IMR-90 (cell line): ENCODE data around the gene MICAL3. TPM values are rescaled to one million over a fixed set of nuclear protein-coding genes. Genes with fewer than 3 reads are reported as not detected.
"Not testable (repeated sequence)": the region's sequence is repeated elsewhere in the genome, so short reads cannot be mapped to it uniquely, and the experiment has no call there.

Experiments
- ATAC-seq: fragments of 200-7000 bp; cut with Tn5 transposase; 2 replicates; pipeline ENCODE4 v1.9.1; 2020; ENCODE audit warnings: low read depth, mild to moderate bottlenecking, moderate library complexity
- BruUV-seq: library from RNA; stranded (reverse); fragments of 400-500 nt; replicated peaks from 2 replicates; lab custom pipeline; 2021; lab: Mats Ljungman, UMichigan
- CTCF ChIA-PET: fragments of 300-600 bp; formaldehyde crosslinking; extraction: SDS; loops from one replicate; lab custom pipeline; 2021; ENCODE audit warnings: antibody characterized with exemption; lab: Yijun Ruan, JAX
- POLR2A ChIA-PET: fragments of 300-600 bp; sonication (Branson Sonifier 250); formaldehyde crosslinking; loops from one replicate; lab custom pipeline; 2022; ENCODE audit warnings: antibody characterized with exemption; ENCODE audit not compliant: unreplicated experiment; lab: Charles Lee
- DNase-seq: peaks from one replicate; pipeline ENCODE4 v3.0.0; 2013
- H2AFZ ChIP-seq: replicated peaks from 2 replicates; pipeline ENCODE3; 2013; ENCODE audit warnings: low read length, mild to moderate bottlenecking; ENCODE audit not compliant: poor library complexity
- H2AK5ac ChIP-seq: 2 replicates; pipeline ENCODE4 v1.6.1; 2013; ENCODE audit warnings: low read depth, low read length, inconsistent platforms
- H2AK9ac ChIP-seq: replicated peaks from 2 replicates; pipeline ENCODE3; 2013; ENCODE audit warnings: mild to moderate bottlenecking, low read depth, low read length, moderate library complexity; ENCODE audit not compliant: poor library complexity
- H2BK120ac ChIP-seq: 2 replicates; pipeline ENCODE4 v1.6.1; 2013; ENCODE audit warnings: low read depth, low read length, inconsistent platforms
- H2BK15ac ChIP-seq: 3 replicates; pipeline ENCODE4 v1.6.1; 2013; ENCODE audit warnings: low read depth, low read length, inconsistent platforms
- H2BK20ac ChIP-seq: 2 replicates; pipeline ENCODE4 v1.6.1; 2013; ENCODE audit warnings: low read depth, mild to moderate bottlenecking, inconsistent platforms, low read length, moderate library complexity
- H2BK5ac ChIP-seq: 2 replicates; pipeline ENCODE4 v1.6.1; 2013; ENCODE audit warnings: mild to moderate bottlenecking, low read depth, low read length, inconsistent platforms; ENCODE audit not compliant: poor library complexity, severe bottlenecking
- H3K14ac ChIP-seq: replicated peaks from 2 replicates; pipeline ENCODE4 v1.6.1; 2013; ENCODE audit warnings: low read depth, low read length, inconsistent platforms
- H3K18ac ChIP-seq: 2 replicates; pipeline ENCODE4 v1.6.1; 2013; ENCODE audit warnings: low read depth, low read length, control low read depth
- H3K23ac ChIP-seq: 2 replicates; pipeline ENCODE4 v1.6.1; 2013; ENCODE audit warnings: low read depth, low read length, inconsistent platforms
- H3K27ac ChIP-seq: 2 replicates; pipeline ENCODE4 v1.5.1; 2013; ENCODE audit warnings: mild to moderate bottlenecking, control low read depth, low read length; ENCODE audit not compliant: insufficient read depth
- H3K27me3 ChIP-seq: 2 replicates; pipeline ENCODE4 v1.6.1; 2013; ENCODE audit warnings: low read length; ENCODE audit not compliant: control insufficient read depth, insufficient read depth
- H3K36me3 ChIP-seq: 2 replicates; pipeline ENCODE4 v1.6.1; 2013; ENCODE audit warnings: low read length, mixed read lengths; ENCODE audit not compliant: control insufficient read depth, insufficient read depth
- H3K4ac ChIP-seq: 2 replicates; pipeline ENCODE4 v1.6.1; 2013; ENCODE audit warnings: low read depth, low read length, inconsistent platforms
- H3K4me1 ChIP-seq: 2 replicates; pipeline ENCODE4 v1.6.1; 2013; ENCODE audit warnings: low read length, mixed read lengths; ENCODE audit not compliant: control insufficient read depth, insufficient read depth
- H3K4me2 ChIP-seq: 2 replicates; pipeline ENCODE4 v1.6.1; 2013; ENCODE audit warnings: low read depth, mild to moderate bottlenecking, control low read depth, low read length, moderate library complexity
- H3K4me3 ChIP-seq: 2 replicates; pipeline ENCODE4 v1.5.1; 2013; ENCODE audit warnings: low read depth, mild to moderate bottlenecking, control low read depth, low read length, moderate library complexity; ENCODE audit not compliant: insufficient read depth
- H3K56ac ChIP-seq: 2 replicates; pipeline ENCODE4 v1.6.1; 2013; ENCODE audit warnings: low read length, inconsistent platforms; ENCODE audit not compliant: insufficient read depth; ENCODE audit errors: extremely low read depth
- H3K79me1 ChIP-seq, 2 experiments: 2 replicates each; pipeline ENCODE4 v1.6.1; 2013; ENCODE audit warnings: low read length in 2 of 2, inconsistent platforms in 1 of 2, low read depth in 1 of 2
- H3K9ac ChIP-seq: 2 replicates; pipeline ENCODE4 v1.6.1; 2013; ENCODE audit warnings: low read depth, low read length, control low read depth
- H3K9me1 ChIP-seq: 2 replicates; pipeline ENCODE4 v1.6.1; 2013; ENCODE audit warnings: low read length, inconsistent platforms; ENCODE audit not compliant: insufficient read depth
- H3K9me3 ChIP-seq: 2 replicates; pipeline ENCODE4 v1.6.1; 2013; ENCODE audit warnings: low read length; ENCODE audit not compliant: control insufficient read depth, insufficient read depth
- H4K20me1 ChIP-seq: 2 replicates; pipeline ENCODE4 v1.6.1; 2013; ENCODE audit warnings: low read length, inconsistent platforms; ENCODE audit not compliant: insufficient read depth
- H4K5ac ChIP-seq: 2 replicates; pipeline ENCODE4 v1.6.1; 2013; ENCODE audit warnings: mild to moderate bottlenecking, low read depth, low read length, control low read depth
- H4K8ac ChIP-seq, 2 experiments: 2 replicates each; pipeline ENCODE4 v1.6.1; 2013; ENCODE audit warnings: low read depth in 2 of 2, low read length in 2 of 2, control low read depth in 1 of 2, inconsistent platforms in 1 of 2
- H4K91ac ChIP-seq: 2 replicates; pipeline ENCODE4 v1.6.1; 2013; ENCODE audit warnings: low read depth, low read length, inconsistent platforms; ENCODE audit not compliant: insufficient read depth
- WGBS, 2 experiments: methylation state at CpG; one replicate each; pipeline versions ENCODE4 v1.1.5 to v1.1.7; 2013; ENCODE audit warnings: missing lambda C conversion rate in 2 of 2; ENCODE audit not compliant: insufficient read length in 1 of 2; ENCODE audit errors: extremely low coverage in 2 of 2; 5-methylcytosine and 5-hydroxymethylcytosine counted together
- dilution Hi-C: fragments of 300-500 bp; cut with HindIII; formaldehyde crosslinking; loops from one replicate; pipeline ENCODE4 v1.14.3; 2018; ENCODE audit warnings: low sequenced_read_pairs; ENCODE audit not compliant: unreplicated experiment
- in situ Hi-C: fragments of 300-500 bp; cut with MboI; formaldehyde crosslinking; loops from 3 replicates; pipeline ENCODE4 v1.14.3; 2019; ENCODE audit warnings: low sequenced_read_pairs, inconsistent platforms, mixed read lengths
- intact Hi-C: fragments of 100-400 bp; cut with micrococcal nuclease; formaldehyde crosslinking; loops from 2 replicates; pipeline ENCODE4 v1.10.0; 2022
- polyA plus RNA-seq, 3 experiments: library from polyadenylated mRNA; depleted of rRNA; stranded (reverse); fragments of >200 nt; gene quantifications; 2 replicates each; pipeline ENCODE4 v1.2.3, GENCODE V29; 2012; ENCODE audit warnings: low replicate concordance in 1 of 3
- total RNA-seq: library from RNA; depleted of rRNA; stranded (reverse); fragments of >200 nt; gene quantifications from 2 replicates; pipeline ENCODE4 v1.2.3, GENCODE V29; 2012

Gene MICAL3
- total and polyA plus RNA-seq, 2 of the 4 experiments (the other 2 are of a cell fraction) = 17.6 to 26.8 TPM

- H3K4me2 ChIP-seq, H4K5ac ChIP-seq, H2BK20ac ChIP-seq, H2BK15ac ChIP-seq, H3K18ac ChIP-seq, POLR2A ChIA-PET, H2BK5ac ChIP-seq, H3K56ac ChIP-seq, H3K27ac ChIP-seq, CTCF ChIA-PET, ATAC-seq, H2AFZ ChIP-seq, H3K23ac ChIP-seq, H2BK120ac ChIP-seq, H4K91ac ChIP-seq, H3K27me3 ChIP-seq, H2AK9ac ChIP-seq, H3K36me3 ChIP-seq, H3K4ac ChIP-seq, DNase-seq, H3K14ac ChIP-seq, H3K9ac ChIP-seq, H4K8ac ChIP-seq, H3K4me3 ChIP-seq, H2AK5ac ChIP-seq, H3K9me3 ChIP-seq, BruUV-seq, intact Hi-C loops, dilution Hi-C loops: not testable (repeated sequence)
- WGBS, 2 experiments = no CpG with 5 or more reads among the region's 2 CpGs
- peaks cover 33% of the 10 kb centered on the region for H4K20me1 ChIP-seq
- H3K79me1 ChIP-seq = peaks cover 30 to 70% of the 10 kb centered on the region in 2 experiments
- peaks cover 18% of the 10 kb centered on the region for H3K4me1 ChIP-seq
- H3K9me1 ChIP-seq = peaks cover 21% of the 10 kb centered on the region
- in situ Hi-C loops = loop anchor here (5.0 kb wide), 1 partner anchor 74 kb away; no protein-coding TSS in a partner anchor
These were observed 31.4 kb downstream of the MICAL3 start for GRCh38 chr22:17992976-17993375.

DNA sequence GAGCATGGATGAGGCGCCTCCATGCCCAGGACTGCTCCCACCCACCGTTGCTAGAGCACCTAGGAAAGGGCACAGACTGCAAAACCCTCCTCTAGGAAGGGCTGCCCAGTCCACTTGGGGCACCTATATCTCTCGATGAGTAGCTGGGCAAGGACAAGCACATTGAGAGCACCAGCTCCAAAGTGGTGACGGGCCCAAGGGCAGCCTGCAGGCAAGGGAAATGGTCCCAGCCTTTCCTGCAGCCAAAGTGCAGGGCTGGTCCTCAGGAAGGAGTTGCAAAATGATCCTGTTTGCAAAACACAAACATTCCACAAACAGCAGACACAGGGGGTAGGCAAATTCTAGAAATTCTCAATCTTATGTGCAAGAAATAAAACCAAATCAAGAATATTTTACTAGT, 32.4 kb downstream of the MICAL3 start:
- Histone ChIP-seq H3K9me1 (peaks cover 27% of the 10 kb centered on the region), H3K4me1 (peaks cover 20% of the 10 kb centered on the region), H4K20me1 (peaks cover 30% of the 10 kb centered on the region), H3K79me1 (peaks cover 39 to 75% of the 10 kb centered on the region in 2 experiments)
- H2AK5ac ChIP-seq, H3K27me3 ChIP-seq, H2AK9ac ChIP-seq, H3K14ac ChIP-seq, CTCF ChIA-PET, H3K4ac ChIP-seq, H3K27ac ChIP-seq, intact Hi-C loops, H4K8ac ChIP-seq, BruUV-seq, H3K4me2 ChIP-seq, H2BK120ac ChIP-seq, H4K91ac ChIP-seq, H2BK15ac ChIP-seq, H3K36me3 ChIP-seq, H4K5ac ChIP-seq, H3K4me3 ChIP-seq, dilution Hi-C loops, H3K9me3 ChIP-seq, POLR2A ChIA-PET, H2BK20ac ChIP-seq, H2BK5ac ChIP-seq, H3K9ac ChIP-seq, H3K18ac ChIP-seq, H2AFZ ChIP-seq, H3K23ac ChIP-seq, DNase-seq, H3K56ac ChIP-seq: not testable (repeated sequence)
- in situ Hi-C loops = loop anchor here (5.0 kb wide), 1 partner anchor 75 kb away; no protein-coding TSS in a partner anchor
- WGBS, 2 experiments = 100% methylated on average over 2 of the region's 4 CpGs; no CpG with 5 or more reads in 1 of the 2 experiments
- ATAC-seq = peak; percentile 50
